Activated CD8-positive, alpha-beta memory T cell treated with anti-CD3 and anti-CD28 coated beads for 4 hours (primary cell): Measurements from ENCODE around the gene ELMO1.
"Not testable (repeated sequence)": the region's sequence is repeated elsewhere in the genome, so short reads cannot be mapped to it uniquely, and the experiment has no call there.

Experiments
- DNase-seq, 2 donors: peaks; one replicate each; pipeline ENCODE4 v3.0.0-alpha.2; 2020; ENCODE audit warnings: low read depth in 2 of 2

ELMO1 gene

GRCh38 chr7:36984710-36985312 lies 463.9 kb downstream of the ELMO1 start:
- no peak for DNase-seq

- DNase-seq = no peak
Measured at GRCh38 chr7:36984041-36984521, 464.6 kb downstream of the ELMO1 start.

GRCh38 chr7:36982766-36983165 lies 465.9 kb downstream of the ELMO1 start:
- DNase-seq = no peak

- DNase-seq = no peak
Measured at GRCh38 chr7:36979810-36980248, 468.8 kb downstream of the ELMO1 start.

GRCh38 chr7:36978461-36978860 lies 470.2 kb downstream of the ELMO1 start:
- no peak for DNase-seq

- no peak for DNase-seq
Measured at GRCh38 chr7:36977878-36978277, 470.8 kb downstream of the ELMO1 start.

GRCh38 chr7:36973534-36973933 lies 475.1 kb downstream of the ELMO1 start:
- DNase-seq = not testable (repeated sequence)

GRCh38 chr7:36972140-36972518 lies 476.5 kb downstream of the ELMO1 start:
- DNase-seq = no peak

- DNase-seq = no peak
Measured at GRCh38 chr7:36971515-36972139, 477.0 kb downstream of the ELMO1 start.

- DNase-seq = no peak
Measured at GRCh38 chr7:36970551-36971514, 477.8 kb downstream of the ELMO1 start.

- DNase-seq = no peak
Measured at GRCh38 chr7:36969376-36969775, 479.3 kb downstream of the ELMO1 start.

- DNase-seq = no peak
Measured at GRCh38 chr7:36967387-36967786, 481.3 kb downstream of the ELMO1 start.

GRCh38 chr7:36966636-36967035 lies 482.0 kb downstream of the ELMO1 start:
- DNase-seq = no peak

GRCh38 chr7:36966039-36966438 lies 482.6 kb downstream of the ELMO1 start:
- DNase-seq = no peak

GRCh38 chr7:36965625-36966024 lies 483.0 kb downstream of the ELMO1 start:
- DNase-seq = no peak

- DNase-seq = no peak
Measured at GRCh38 chr7:36964297-36964696, 484.4 kb downstream of the ELMO1 start.

- DNase-seq = no peak
Measured at GRCh38 chr7:36962367-36962766, 486.3 kb downstream of the ELMO1 start.

GRCh38 chr7:36961693-36962092 lies 487.0 kb downstream of the ELMO1 start:
- DNase-seq = no peak

- DNase-seq = no peak
Measured at GRCh38 chr7:36961097-36961496, 487.6 kb downstream of the ELMO1 start.

- DNase-seq = no peak
Measured at GRCh38 chr7:36960105-36960504, 488.6 kb downstream of the ELMO1 start.

- no peak for DNase-seq
Measured at GRCh38 chr7:36958111-36958733, 490.4 kb downstream of the ELMO1 start.

- no peak for DNase-seq
Measured at GRCh38 chr7:36957620-36958019, 491.0 kb downstream of the ELMO1 start.
